Astrocyte of the cerebellum (primary cell): ENCODE results near the gene OPHN1.

Experiments used
- DNase-seq: peaks from one replicate; pipeline ENCODE4 v3.0.0-alpha.2; 2011; ENCODE audit warnings: low read depth
- H3K4me3 ChIP-seq: 2 replicates; pipeline ENCODE4 v1.5.1; 2011; ENCODE audit warnings: mild to moderate bottlenecking, low read depth, low read length, moderate library complexity
- in situ Hi-C: cut with HindIII; loops from 2 replicates; pipeline ENCODE4 v1.10.0; 2017; ENCODE audit warnings: low sequenced_read_pairs
- TF ChIP-seq, protein P1 (sequence below): IDR thresholded peaks from 2 replicates; pipeline ENCODE4 v1.5.1; 2012; ENCODE audit warnings: low read length, low read depth, moderate library complexity, mild to moderate bottlenecking; ENCODE audit errors: missing control alignments

Gene OPHN1

GRCh38 chrX:68193786-68194185 is 239.5 kb downstream of the OPHN1 start:
- in situ Hi-C loops, result no loop called here
- TF ChIP-seq, protein P1, sequence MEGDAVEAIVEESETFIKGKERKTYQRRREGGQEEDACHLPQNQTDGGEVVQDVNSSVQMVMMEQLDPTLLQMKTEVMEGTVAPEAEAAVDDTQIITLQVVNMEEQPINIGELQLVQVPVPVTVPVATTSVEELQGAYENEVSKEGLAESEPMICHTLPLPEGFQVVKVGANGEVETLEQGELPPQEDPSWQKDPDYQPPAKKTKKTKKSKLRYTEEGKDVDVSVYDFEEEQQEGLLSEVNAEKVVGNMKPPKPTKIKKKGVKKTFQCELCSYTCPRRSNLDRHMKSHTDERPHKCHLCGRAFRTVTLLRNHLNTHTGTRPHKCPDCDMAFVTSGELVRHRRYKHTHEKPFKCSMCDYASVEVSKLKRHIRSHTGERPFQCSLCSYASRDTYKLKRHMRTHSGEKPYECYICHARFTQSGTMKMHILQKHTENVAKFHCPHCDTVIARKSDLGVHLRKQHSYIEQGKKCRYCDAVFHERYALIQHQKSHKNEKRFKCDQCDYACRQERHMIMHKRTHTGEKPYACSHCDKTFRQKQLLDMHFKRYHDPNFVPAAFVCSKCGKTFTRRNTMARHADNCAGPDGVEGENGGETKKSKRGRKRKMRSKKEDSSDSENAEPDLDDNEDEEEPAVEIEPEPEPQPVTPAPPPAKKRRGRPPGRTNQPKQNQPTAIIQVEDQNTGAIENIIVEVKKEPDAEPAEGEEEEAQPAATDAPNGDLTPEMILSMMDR, result no peak
- no peak overlapping the region for H3K4me3 ChIP-seq
- DNase-seq, result no peak

DNA sequence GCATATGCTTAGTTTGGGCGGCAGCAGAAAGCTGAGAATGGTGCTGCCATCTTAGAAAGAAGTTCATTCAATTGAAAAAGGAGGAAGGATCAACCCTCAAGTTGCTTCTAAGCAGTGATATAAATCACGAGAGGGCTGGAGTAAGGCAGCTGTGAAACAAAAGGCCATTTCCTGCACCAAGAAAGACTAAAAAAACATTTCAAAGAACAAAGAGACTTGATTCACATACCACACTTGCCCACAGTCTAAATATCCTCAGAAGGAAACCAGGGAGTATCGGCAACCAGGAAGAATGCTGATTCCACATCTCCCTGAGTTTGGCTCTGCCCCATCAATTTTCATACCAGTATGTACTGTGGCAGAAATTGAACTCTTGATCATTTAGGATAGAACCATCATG is 240.1 kb downstream of the OPHN1 start:
- in situ Hi-C loops, result no loop called here
- DNase-seq, result no peak
- TF ChIP-seq, protein P1, result no peak
- no peak overlapping the region for H3K4me3 ChIP-seq

GRCh38 chrX:68190799-68191198 is 242.5 kb downstream of the OPHN1 start:
- in situ Hi-C loops, result no loop called here
- DNase-seq, result no peak

GRCh38 chrX:68186552-68187262 is 246.6 kb downstream of the OPHN1 start:
- TF ChIP-seq, protein P1, result no peak
- in situ Hi-C loops, result no loop called here
- no peak for DNase-seq
- no peak overlapping the region for H3K4me3 ChIP-seq

More at GRCh38 chrX:68190799-68191198, 242.5 kb downstream of the OPHN1 start:
- TF ChIP-seq, protein P1, result no peak
- H3K4me3 ChIP-seq, result no peak overlapping the region

- TF ChIP-seq, protein P1, result no peak
- no peak overlapping the region for H3K4me3 ChIP-seq
- in situ Hi-C loops, result no loop called here
- no peak for DNase-seq
Observed at GRCh38 chrX:68185161-68185560, 248.1 kb downstream of the OPHN1 start.

GRCh38 chrX:68183612-68184214 is 249.6 kb downstream of the OPHN1 start:
- TF ChIP-seq, protein P1, result peak; percentile 53
- H3K4me3 ChIP-seq, result no peak overlapping the region
- DNase-seq, result peak; percentile 15
- in situ Hi-C loops, result no loop called here
